ENCODE data around the gene GPR132.
A peak's percentile ranks its signal among the peaks of the same experiment; 100 is the strongest.

Gene GPR132

DNA sequence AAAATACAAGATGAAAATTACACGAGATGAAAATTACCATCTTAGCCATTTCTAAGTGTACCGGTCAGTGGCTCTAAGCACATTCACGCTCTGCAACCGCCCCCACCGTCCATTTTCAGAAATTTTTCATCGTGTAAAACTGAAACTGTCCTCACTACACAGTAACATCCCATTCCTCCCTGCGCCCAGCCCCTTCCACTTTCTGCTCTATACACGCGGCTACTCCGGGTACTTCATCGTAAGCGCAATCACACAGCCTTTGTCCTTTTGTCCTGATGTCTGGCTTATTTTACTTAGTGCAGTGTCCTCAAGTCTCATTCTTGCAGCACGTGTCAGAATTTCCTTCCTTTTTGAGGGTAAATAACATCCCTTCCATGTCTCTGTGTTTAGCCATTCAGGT is 3.6 kb upstream of the GPR132 start:
- Histone ChIP-seq H3K27me3 (ENCODE audit: insufficient read depth, poor library complexity, severe bottlenecking) (no peaks in the 10 kb centered on the region), H3K4me3 (replicated peaks; ENCODE audit: insufficient read depth, low read length) (no peak overlapping the region), H3K27ac (replicated peaks) (no peak overlapping the region)
- TF ChIP-seq, protein P1, sequence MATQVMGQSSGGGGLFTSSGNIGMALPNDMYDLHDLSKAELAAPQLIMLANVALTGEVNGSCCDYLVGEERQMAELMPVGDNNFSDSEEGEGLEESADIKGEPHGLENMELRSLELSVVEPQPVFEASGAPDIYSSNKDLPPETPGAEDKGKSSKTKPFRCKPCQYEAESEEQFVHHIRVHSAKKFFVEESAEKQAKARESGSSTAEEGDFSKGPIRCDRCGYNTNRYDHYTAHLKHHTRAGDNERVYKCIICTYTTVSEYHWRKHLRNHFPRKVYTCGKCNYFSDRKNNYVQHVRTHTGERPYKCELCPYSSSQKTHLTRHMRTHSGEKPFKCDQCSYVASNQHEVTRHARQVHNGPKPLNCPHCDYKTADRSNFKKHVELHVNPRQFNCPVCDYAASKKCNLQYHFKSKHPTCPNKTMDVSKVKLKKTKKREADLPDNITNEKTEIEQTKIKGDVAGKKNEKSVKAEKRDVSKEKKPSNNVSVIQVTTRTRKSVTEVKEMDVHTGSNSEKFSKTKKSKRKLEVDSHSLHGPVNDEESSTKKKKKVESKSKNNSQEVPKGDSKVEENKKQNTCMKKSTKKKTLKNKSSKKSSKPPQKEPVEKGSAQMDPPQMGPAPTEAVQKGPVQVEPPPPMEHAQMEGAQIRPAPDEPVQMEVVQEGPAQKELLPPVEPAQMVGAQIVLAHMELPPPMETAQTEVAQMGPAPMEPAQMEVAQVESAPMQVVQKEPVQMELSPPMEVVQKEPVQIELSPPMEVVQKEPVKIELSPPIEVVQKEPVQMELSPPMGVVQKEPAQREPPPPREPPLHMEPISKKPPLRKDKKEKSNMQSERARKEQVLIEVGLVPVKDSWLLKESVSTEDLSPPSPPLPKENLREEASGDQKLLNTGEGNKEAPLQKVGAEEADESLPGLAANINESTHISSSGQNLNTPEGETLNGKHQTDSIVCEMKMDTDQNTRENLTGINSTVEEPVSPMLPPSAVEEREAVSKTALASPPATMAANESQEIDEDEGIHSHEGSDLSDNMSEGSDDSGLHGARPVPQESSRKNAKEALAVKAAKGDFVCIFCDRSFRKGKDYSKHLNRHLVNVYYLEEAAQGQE (IDR thresholded peaks at IDR 0.05; ENCODE audit: insufficient replicate concordance, low read depth) = no peak
- TF ChIP-seq, protein P2, sequence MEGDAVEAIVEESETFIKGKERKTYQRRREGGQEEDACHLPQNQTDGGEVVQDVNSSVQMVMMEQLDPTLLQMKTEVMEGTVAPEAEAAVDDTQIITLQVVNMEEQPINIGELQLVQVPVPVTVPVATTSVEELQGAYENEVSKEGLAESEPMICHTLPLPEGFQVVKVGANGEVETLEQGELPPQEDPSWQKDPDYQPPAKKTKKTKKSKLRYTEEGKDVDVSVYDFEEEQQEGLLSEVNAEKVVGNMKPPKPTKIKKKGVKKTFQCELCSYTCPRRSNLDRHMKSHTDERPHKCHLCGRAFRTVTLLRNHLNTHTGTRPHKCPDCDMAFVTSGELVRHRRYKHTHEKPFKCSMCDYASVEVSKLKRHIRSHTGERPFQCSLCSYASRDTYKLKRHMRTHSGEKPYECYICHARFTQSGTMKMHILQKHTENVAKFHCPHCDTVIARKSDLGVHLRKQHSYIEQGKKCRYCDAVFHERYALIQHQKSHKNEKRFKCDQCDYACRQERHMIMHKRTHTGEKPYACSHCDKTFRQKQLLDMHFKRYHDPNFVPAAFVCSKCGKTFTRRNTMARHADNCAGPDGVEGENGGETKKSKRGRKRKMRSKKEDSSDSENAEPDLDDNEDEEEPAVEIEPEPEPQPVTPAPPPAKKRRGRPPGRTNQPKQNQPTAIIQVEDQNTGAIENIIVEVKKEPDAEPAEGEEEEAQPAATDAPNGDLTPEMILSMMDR (IDR thresholded peaks at IDR 0.05; ENCODE audit: insufficient read depth, low read length) = no peak
- TF ChIP-seq SPI1 (IDR thresholded peaks at IDR 0.05; ENCODE audit: borderline replicate concordance, low read depth) (no peak), POLR2AphosphoS5 (IDR thresholded peaks at IDR 0.05; ENCODE audit: low read depth) (no peak), GABPA (IDR thresholded peaks at IDR 0.05; ENCODE audit: low read depth) (no peak)
- DNase-seq (ENCODE audit: low read depth in 1 of 2, low spot score in 1 of 2) = no peak

DNA sequence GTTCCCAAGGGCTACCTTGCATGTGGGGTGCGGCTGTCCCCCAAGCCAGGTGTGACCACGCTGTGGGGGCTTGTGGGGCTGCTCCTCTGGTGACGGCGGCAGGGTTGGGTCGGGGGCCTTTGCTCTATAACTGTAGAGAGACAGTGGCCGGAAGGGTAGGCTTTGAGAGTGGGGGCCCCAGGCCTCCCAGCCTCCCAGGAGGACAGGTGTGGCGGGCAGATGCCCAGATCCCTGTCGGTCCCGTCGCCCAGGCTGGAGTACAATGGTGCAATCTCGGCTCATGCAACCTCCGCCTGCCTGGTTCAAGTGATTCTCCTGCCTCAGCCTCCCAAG is 2.7 kb upstream of the GPR132 start:
- Histone ChIP-seq H3K27me3 (ENCODE audit: insufficient read depth, poor library complexity, severe bottlenecking) (no peaks in the 10 kb centered on the region), H3K27ac (replicated peaks) (peak overlapping the region; percentile 38), H3K4me3 (replicated peaks; ENCODE audit: insufficient read depth, low read length) (no peak overlapping the region)
- TF ChIP-seq GABPA (IDR thresholded peaks at IDR 0.05; ENCODE audit: low read depth) = no peak
- TF ChIP-seq, protein P1 (IDR thresholded peaks at IDR 0.05; ENCODE audit: insufficient replicate concordance, low read depth) = no peak
- TF ChIP-seq, protein P2 (IDR thresholded peaks at IDR 0.05; ENCODE audit: insufficient read depth, low read length) = no peak
- no peak for TF ChIP-seq SPI1 (IDR thresholded peaks at IDR 0.05; ENCODE audit: borderline replicate concordance, low read depth)
- no peak for TF ChIP-seq POLR2AphosphoS5 (IDR thresholded peaks at IDR 0.05; ENCODE audit: low read depth)
- DNase-seq (ENCODE audit: low read depth in 1 of 2, low spot score in 1 of 2) = no peak

DNA sequence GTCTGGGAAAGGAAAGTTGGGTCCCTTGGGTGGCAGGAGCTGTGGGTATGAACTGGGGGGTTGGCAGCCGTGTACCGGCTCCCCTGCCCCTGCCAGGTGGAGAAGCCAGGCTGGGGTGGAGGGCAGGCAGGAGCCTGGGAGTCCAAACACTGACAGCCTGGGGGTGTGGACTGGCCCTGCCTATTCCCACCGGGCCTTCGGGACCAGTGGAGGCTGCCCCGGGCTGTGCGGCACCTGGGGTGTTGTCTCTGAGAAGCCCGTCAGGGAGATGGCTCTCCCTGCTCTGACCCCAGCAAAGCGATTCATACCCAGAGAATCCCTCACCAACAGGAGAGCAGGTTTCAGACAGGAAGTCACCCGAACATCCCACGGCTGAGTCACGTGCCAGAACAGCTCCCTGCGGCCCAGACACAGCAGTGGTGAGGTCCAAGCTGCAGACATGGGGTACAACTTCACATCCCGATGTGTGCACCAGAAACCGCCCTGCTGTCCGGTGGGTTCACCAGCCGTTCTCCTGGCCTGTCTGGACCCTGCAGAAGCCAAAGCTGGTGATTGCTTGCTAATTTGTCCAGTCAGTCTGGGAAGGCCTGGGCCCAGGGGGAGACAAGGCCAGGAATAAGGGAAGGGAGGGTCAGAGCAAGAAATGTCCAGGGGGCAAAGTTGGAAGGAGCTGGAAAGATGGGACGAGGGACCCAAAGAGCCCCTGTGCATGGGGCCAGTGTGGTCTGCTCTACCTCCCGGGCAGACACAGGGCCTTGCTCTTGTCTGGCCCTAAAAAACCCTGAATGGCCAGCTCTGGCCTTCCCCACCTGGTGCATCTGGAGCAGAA is 2.1 kb upstream of the GPR132 start:
- TF ChIP-seq POLR2AphosphoS5 (IDR thresholded peaks at IDR 0.05; ENCODE audit: low read depth) (0 out of 2 replicates have a peak, but pooled peaks have one; percentile 15), SPI1 (IDR thresholded peaks at IDR 0.05; ENCODE audit: borderline replicate concordance, low read depth) (peak; percentile 49; the same call in 1 of the 2 replicates), GABPA (IDR thresholded peaks at IDR 0.05; ENCODE audit: low read depth) (no peak)
- TF ChIP-seq, protein P2 (IDR thresholded peaks at IDR 0.05; ENCODE audit: insufficient read depth, low read length) = no peak
- TF ChIP-seq, protein P1 (IDR thresholded peaks at IDR 0.05; ENCODE audit: insufficient replicate concordance, low read depth) = no peak
- H3K27me3 ChIP-seq (ENCODE audit: insufficient read depth, poor library complexity, severe bottlenecking) = no peaks in the 10 kb centered on the region
- no peak overlapping the region for H3K4me3 ChIP-seq (replicated peaks; ENCODE audit: insufficient read depth, low read length)
- H3K27ac ChIP-seq (replicated peaks) = peak overlapping the region; percentile 95
- DNase-seq (ENCODE audit: low read depth in 1 of 2, low spot score in 1 of 2) = peak; percentile 57 to 72

All from HL-60 (cell line).